H9 (cell line): Measurements from ENCODE around the gene GET3. TPM values are rescaled to one million over a fixed set of nuclear protein-coding genes. Genes with fewer than 3 reads are reported as not detected.

Experiments
- DNase-seq: peaks from one replicate; pipeline ENCODE4 v3.0.0-alpha.2; 2017
- H2AFZ ChIP-seq: one replicate; pipeline ENCODE4 v1.6.1; 2013; ENCODE audit warnings: mild to moderate bottlenecking, low read length, control low read depth, moderate library complexity
- H2AK5ac ChIP-seq: 2 replicates; pipeline ENCODE4 v1.6.1; 2013; ENCODE audit warnings: low read length, control low read depth, mixed read lengths; ENCODE audit not compliant: insufficient read length
- H2BK120ac ChIP-seq: one replicate; pipeline ENCODE4 v1.6.1; 2013; ENCODE audit warnings: low read depth, mild to moderate bottlenecking, low read length, control low read depth, inconsistent platforms; ENCODE audit not compliant: poor library complexity, severe bottlenecking
- H2BK12ac ChIP-seq: 2 replicates; pipeline ENCODE4 v1.6.1; 2013; ENCODE audit warnings: low read length, control low read depth, mixed read lengths, low read depth; ENCODE audit not compliant: insufficient read length
- H2BK15ac ChIP-seq: 2 replicates; pipeline ENCODE4 v1.6.1; 2013; ENCODE audit warnings: low read depth, low read length, control low read depth
- H2BK20ac ChIP-seq: one replicate; pipeline ENCODE4 v1.6.1; 2013; ENCODE audit warnings: low read depth, mild to moderate bottlenecking, low read length, control low read depth, inconsistent platforms; ENCODE audit not compliant: poor library complexity, severe bottlenecking
- H2BK5ac ChIP-seq: 2 replicates; pipeline ENCODE4 v1.6.1; 2013; ENCODE audit warnings: low read length, control low read depth, mixed read lengths; ENCODE audit not compliant: insufficient read length
- H3K14ac ChIP-seq: 2 replicates; pipeline ENCODE4 v1.6.1; 2013; ENCODE audit warnings: low read length, control low read depth; ENCODE audit not compliant: insufficient read depth
- H3K18ac ChIP-seq: 2 replicates; pipeline ENCODE4 v1.6.1; 2013; ENCODE audit warnings: low read depth, mild to moderate bottlenecking, mixed read lengths, low read length, control low read depth; ENCODE audit not compliant: insufficient read length
- H3K23ac ChIP-seq: 2 replicates; pipeline ENCODE4 v1.6.1; 2013; ENCODE audit warnings: low read length, control low read depth, mixed read lengths, low read depth; ENCODE audit not compliant: insufficient read length
- H3K23me2 ChIP-seq: 2 replicates; pipeline ENCODE4 v1.6.1; 2013; ENCODE audit warnings: low read depth, mild to moderate bottlenecking, mixed read lengths, low read length, control low read depth; ENCODE audit not compliant: insufficient read length, poor library complexity, severe bottlenecking
- H3K27ac ChIP-seq: 2 replicates; pipeline ENCODE4 v1.5.1; 2013; ENCODE audit warnings: low read length, control low read depth, mixed read lengths, low read depth; ENCODE audit not compliant: insufficient read length
- H3K27me3 ChIP-seq: 2 replicates; pipeline ENCODE4 v1.6.1; 2013; ENCODE audit warnings: low read length, control low read depth, inconsistent platforms; ENCODE audit not compliant: insufficient read depth
- H3K4ac ChIP-seq: 2 replicates; pipeline ENCODE4 v1.6.1; 2013; ENCODE audit warnings: low read depth, mild to moderate bottlenecking, control low read depth, inconsistent platforms, low read length, moderate library complexity
- H3K4me1 ChIP-seq: 2 replicates; pipeline ENCODE4 v1.6.1; 2013; ENCODE audit warnings: low read length, control low read depth, inconsistent platforms; ENCODE audit not compliant: insufficient read depth
- H3K4me2 ChIP-seq: 2 replicates; pipeline ENCODE4 v1.6.1; 2013; ENCODE audit warnings: low read length, control low read depth, mixed read lengths; ENCODE audit not compliant: insufficient read length, insufficient read depth
- H3K56ac ChIP-seq: 2 replicates; pipeline ENCODE4 v1.6.1; 2013; ENCODE audit warnings: low read depth, mild to moderate bottlenecking, mixed read lengths, low read length, control low read depth; ENCODE audit not compliant: insufficient read length
- H3K79me1 ChIP-seq: 2 replicates; pipeline ENCODE4 v1.6.1; 2013; ENCODE audit warnings: low read depth, mild to moderate bottlenecking, moderate library complexity, low read length, control low read depth, inconsistent platforms; ENCODE audit not compliant: insufficient read depth, poor library complexity, severe bottlenecking
- H3K79me2 ChIP-seq: 2 replicates; pipeline ENCODE4 v1.6.1; 2013; ENCODE audit warnings: low read length, control low read depth, inconsistent platforms; ENCODE audit not compliant: insufficient read depth
- H3K9ac ChIP-seq: 2 replicates; pipeline ENCODE4 v1.6.1; 2013; ENCODE audit warnings: low read length, control low read depth, mixed read lengths; ENCODE audit not compliant: insufficient read length; ENCODE audit errors: extremely low read depth
- H3K9me3 ChIP-seq: one replicate; pipeline ENCODE4 v1.6.1; 2013; ENCODE audit warnings: low read depth, low read length, inconsistent platforms; ENCODE audit not compliant: control insufficient read depth
- H3T11ph ChIP-seq: one replicate; pipeline ENCODE4 v1.6.1; 2013; ENCODE audit warnings: mild to moderate bottlenecking, low read length, control low read depth, inconsistent platforms
- H4K20me1 ChIP-seq: one replicate; pipeline ENCODE4 v1.6.1; 2013; ENCODE audit not compliant: control insufficient read depth, insufficient read length, insufficient read depth
- H4K5ac ChIP-seq: 2 replicates; pipeline ENCODE4 v1.6.1; 2013; ENCODE audit warnings: low read depth, mild to moderate bottlenecking, mixed read lengths, low read length, control low read depth; ENCODE audit not compliant: insufficient read length
- H4K8ac ChIP-seq: replicated peaks from 2 replicates; pipeline ENCODE4 v1.6.1; 2013; ENCODE audit warnings: low read length, control low read depth, mixed read lengths, low read depth; ENCODE audit not compliant: insufficient read length
- H4K91ac ChIP-seq: 2 replicates; pipeline ENCODE4 v1.6.1; 2013; ENCODE audit warnings: low read depth, mild to moderate bottlenecking, moderate library complexity, mixed read lengths, low read length, control low read depth; ENCODE audit not compliant: insufficient read length
- H3K27ac Mint-ChIP-seq, 3 experiments: 2 replicates in 2 of 3; 3 replicates in 1 of 3; pipeline ENCODE4 v1.8.0; 2020 to 2021; ENCODE audit warnings: mixed read lengths in 3 of 3, mild to moderate bottlenecking in 1 of 3, moderate library complexity in 1 of 3
- H3K27me3 Mint-ChIP-seq: 2 replicates; pipeline ENCODE4 v1.8.0; 2021; ENCODE audit warnings: low read depth, mild to moderate bottlenecking, moderate library complexity, mixed read lengths
- H3K36me3 Mint-ChIP-seq, 3 experiments: 2 replicates in 2 of 3; 3 replicates in 1 of 3; pipeline ENCODE4 v1.8.0; 2020 to 2021; ENCODE audit warnings: low read depth in 3 of 3, mixed read lengths in 3 of 3; ENCODE audit not compliant: insufficient read depth in 1 of 3
- H3K4me1 Mint-ChIP-seq, 2 experiments: 2 replicates each; pipeline ENCODE4 v1.8.0; 2020; ENCODE audit warnings: mixed read lengths in 2 of 2
- H3K4me3 Mint-ChIP-seq, 2 experiments: 2 replicates in 1 of 2; 3 replicates in 1 of 2; pipeline ENCODE4 v1.8.0; 2020 to 2021; ENCODE audit warnings: mild to moderate bottlenecking in 2 of 2, mixed read lengths in 2 of 2, moderate library complexity in 1 of 2
- H3K9me3 Mint-ChIP-seq, 2 experiments: 2 replicates in 1 of 2; 3 replicates in 1 of 2; pipeline ENCODE4 v1.8.0; 2020; ENCODE audit warnings: mild to moderate bottlenecking in 2 of 2, mixed read lengths in 2 of 2, moderate library complexity in 1 of 2
- CTCF ChIP-seq: fragments of 200-600 bp; sonication (generic); conservative IDR thresholded peaks from 3 replicates; pipeline ENCODE4 v1.8.0; 2021; ENCODE audit warnings: antibody characterized with exemption, mild to moderate bottlenecking
- WGBS: extraction: QIAGEN DNeasy Blood & Tissue Kit; methylation state at CpG from one replicate; pipeline ENCODE4 v1.1.7; 2013; ENCODE audit warnings: missing lambda C conversion rate, low lambda C conversion rate, mixed read lengths; ENCODE audit not compliant: insufficient read length; ENCODE audit errors: extremely low coverage; 5-methylcytosine and 5-hydroxymethylcytosine counted together
- total RNA-seq: library from RNA; stranded (reverse); gene quantifications from 2 replicates; pipeline ENCODE4 v1.2.1, GENCODE V29; 2021

The GET3 gene
- total RNA-seq, 1 experiment from 2014 or later = 81.6 TPM

DNA sequence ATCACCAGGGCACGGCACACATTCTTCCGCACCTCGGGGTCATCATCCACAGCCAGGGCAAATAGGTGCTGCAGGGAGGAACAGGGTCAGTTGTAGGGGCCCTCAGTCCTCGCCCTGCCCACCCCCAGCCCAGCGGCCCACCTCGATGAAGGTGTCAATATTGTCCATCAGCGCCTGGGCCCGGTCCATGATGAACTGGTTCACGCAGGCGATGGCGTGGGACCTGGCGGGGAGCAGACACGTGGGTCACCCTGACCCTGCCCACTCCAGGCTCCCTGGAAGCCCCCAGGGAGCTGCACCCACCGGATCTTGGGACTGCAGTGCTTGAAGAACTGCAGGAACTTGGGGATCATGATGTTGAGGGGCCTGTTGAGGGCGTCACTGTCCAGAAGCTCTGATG is 22.2 kb upstream of the GET3 start:
- H3K27ac Mint-ChIP-seq = no peak overlapping the region
- H3K36me3 Mint-ChIP-seq = peaks cover 62 to 85% (median 77%) of the 10 kb centered on the region in 3 experiments; a peak in 6 of 7 replicates
- Histone ChIP-seq H3K79me2 (peaks cover 6% of the 10 kb centered on the region; the same call in 1 of the 2 replicates), H3K79me1 (peaks cover 5% of the 10 kb centered on the region), H3K27ac (no peak overlapping the region), H2BK120ac (no peak overlapping the region), H3K23me2 (no peaks in the 10 kb centered on the region), H4K20me1 (no peaks in the 10 kb centered on the region), H4K91ac (no peak overlapping the region), H4K8ac (no peak overlapping the region), H3K27me3 (no peaks in the 10 kb centered on the region), H2BK20ac (no peak overlapping the region), H3K56ac (no peak overlapping the region), H2BK12ac (no peak overlapping the region), H3K14ac (no peak overlapping the region), H2AFZ (no peak overlapping the region), H3K4me2 (no peak overlapping the region), H2BK15ac (no peak overlapping the region), H3K4ac (no peak overlapping the region), H3K23ac (no peak overlapping the region), H3K18ac (no peak overlapping the region), H3K9me3 (no peaks in the 10 kb centered on the region), H4K5ac (no peak overlapping the region), H3K4me1 (no peaks in the 10 kb centered on the region), H2AK5ac (no peak overlapping the region), H2BK5ac (no peak overlapping the region), H3K9ac (no peak overlapping the region), H3T11ph (no peak overlapping the region)
- H3K9me3 Mint-ChIP-seq = no peaks in the 10 kb centered on the region
- no CpG with 5 or more reads among the region's 15 CpGs for WGBS
- 0 out of 4 replicates have a peak, but pooled peaks cover 0 to 2% of the 10 kb centered on the region in 2 experiments for H3K4me1 Mint-ChIP-seq
- no peak for TF ChIP-seq CTCF
- no peak overlapping the region for H3K4me3 Mint-ChIP-seq
- no peaks in the 10 kb centered on the region for H3K27me3 Mint-ChIP-seq
- no peak for DNase-seq
